Hippocampal formation (tissue), 2 donors: ENCODE results near the gene CACNA1F.

Source experiments
- DNase-seq, 2 donors: peaks; one replicate each; lab custom pipeline; 2025; lab: John Stamatoyannopoulos, UW

The CACNA1F gene

GRCh38 chrX:49199315-49199595 is 33.9 kb downstream of the CACNA1F start:
- DNase-seq: no peak

GRCh38 chrX:49198540-49199314 is 34.4 kb downstream of the CACNA1F start:
- DNase-seq: no peak

- DNase-seq: no peak
These were observed 35.5 kb downstream of the CACNA1F start for GRCh38 chrX:49197543-49198087.

- DNase-seq: no peak
These were observed 39.6 kb downstream of the CACNA1F start for GRCh38 chrX:49193542-49193964.

- DNase-seq: no peak
These were observed 40.3 kb downstream of the CACNA1F start for GRCh38 chrX:49192722-49193328.

- no peak for DNase-seq
These were observed 41.5 kb downstream of the CACNA1F start for GRCh38 chrX:49191574-49192011.

- peak; percentile 93 to 100 for DNase-seq
These were observed 42.1 kb downstream of the CACNA1F start for GRCh38 chrX:49190821-49191573.

GRCh38 chrX:49189606-49190005 is 43.5 kb downstream of the CACNA1F start:
- no peak for DNase-seq

GRCh38 chrX:49188468-49189076 is 44.6 kb downstream of the CACNA1F start:
- DNase-seq: no peak

GRCh38 chrX:49187526-49187925 is 45.6 kb downstream of the CACNA1F start:
- DNase-seq: no peak

GRCh38 chrX:49187028-49187394 is 46.1 kb downstream of the CACNA1F start:
- DNase-seq: no peak

GRCh38 chrX:49186125-49187027 is 46.8 kb downstream of the CACNA1F start, which contains the start of gene PRICKLE3:
Gene PRICKLE3 (minus strand): TSS chrX:49186373. CDS start chrX:49186297, 76 bp downstream.
- DNase-seq: peak in 1 of 2 donors; percentile 42

- no peak for DNase-seq
These were observed 48.6 kb downstream of the CACNA1F start for GRCh38 chrX:49184294-49185281.

- no peak for DNase-seq
These were observed 49.3 kb downstream of the CACNA1F start for GRCh38 chrX:49183701-49184281.

- no peak for DNase-seq
These were observed 53.8 kb downstream of the CACNA1F start for GRCh38 chrX:49179358-49179757.

GRCh38 chrX:49178537-49178936 is 54.6 kb downstream of the CACNA1F start:
- DNase-seq: no peak

- DNase-seq: no peak
These were observed 55.2 kb downstream of the CACNA1F start for GRCh38 chrX:49177873-49178480.

GRCh38 chrX:49177338-49177833 is 55.8 kb downstream of the CACNA1F start:
- DNase-seq: no peak
